ENCODE data around the gene TCEANC2.

Gene TCEANC2

DNA sequence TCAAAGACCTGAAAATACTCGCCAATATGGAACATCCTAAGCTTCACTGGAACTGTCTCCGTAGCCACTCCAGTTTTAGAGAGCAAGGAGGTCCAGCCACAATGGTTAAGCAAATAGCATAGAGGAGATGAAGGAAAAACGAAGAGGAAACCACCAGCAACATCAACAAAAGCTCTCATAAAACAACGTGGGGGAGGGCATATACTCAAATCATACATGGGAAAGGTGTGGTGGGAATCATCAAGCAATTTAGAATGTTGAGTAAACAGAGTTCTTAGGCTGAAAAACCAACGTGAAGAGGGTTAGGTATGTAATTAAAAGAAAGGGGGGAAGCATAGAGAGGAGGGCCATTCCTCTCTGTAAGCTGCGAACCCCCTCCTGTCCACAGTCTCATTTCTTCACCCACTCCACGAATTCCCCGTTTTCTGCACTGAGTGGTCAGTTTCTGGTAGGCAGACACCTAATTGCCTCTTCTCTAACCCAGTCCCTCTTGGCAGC is 1.4 kb upstream of the TCEANC2 start:
- Histone ChIP-seq H3K27me3 (ENCODE audit: insufficient read depth, insufficient read length) (no peaks in the 10 kb centered on the region), H3K4me3 (ENCODE audit: insufficient read length, low read depth) (peak overlapping the region; percentile 98), H3K9me3 (ENCODE audit: insufficient read depth, low read length) (no peaks in the 10 kb centered on the region), H3K9ac (ENCODE audit: insufficient read length, low read depth) (peak overlapping the region; percentile 94), H3K4me1 (ENCODE audit: insufficient read depth, insufficient read length) (no peaks in the 10 kb centered on the region), H3K36me3 (ENCODE audit: insufficient read depth, insufficient read length, low read length) (no peaks in the 10 kb centered on the region)
- no peak for TF ChIP-seq ZNF274 (IDR thresholded peaks at IDR 0.05; ENCODE audit: low read depth, low read length)
- TF ChIP-seq SUZ12 (IDR thresholded peaks at IDR 0.05; ENCODE audit: extremely low read depth, insufficient read depth, insufficient read length) = no peak
- no peak for TF ChIP-seq YY1 (IDR thresholded peaks at IDR 0.05; ENCODE audit: insufficient read depth, insufficient read length)
- DNase-seq (ENCODE audit: low read depth, low spot score) = no peak

DNA sequence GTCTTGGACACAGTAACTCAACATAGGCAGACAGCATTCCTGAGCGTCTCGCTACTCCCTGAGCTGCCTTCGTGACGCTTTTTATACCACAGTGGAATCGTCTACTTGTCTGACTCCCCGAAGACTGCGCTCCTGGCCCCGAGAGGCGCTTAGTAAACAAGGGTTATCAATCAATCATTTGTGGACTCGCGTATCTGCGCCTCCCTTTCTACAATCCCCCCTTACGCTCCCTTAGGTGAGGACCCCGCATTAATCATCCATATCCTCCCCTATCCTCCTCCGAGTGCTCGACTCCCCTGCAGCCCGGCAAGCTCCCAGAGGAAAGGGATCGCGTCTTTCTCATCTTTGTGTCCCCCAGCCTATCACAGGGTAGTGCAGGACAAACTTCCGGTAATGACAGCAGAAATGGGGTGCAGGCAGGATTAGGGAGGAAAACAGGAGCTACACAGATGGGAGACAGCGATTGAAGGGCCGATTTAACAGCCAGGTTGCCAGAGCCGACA is 926 bp upstream of the TCEANC2 start:
- peak; percentile 28 for DNase-seq (ENCODE audit: low read depth, low spot score)
- no peaks in the 10 kb centered on the region for H3K27me3 ChIP-seq (ENCODE audit: insufficient read depth, insufficient read length)
- H3K36me3 ChIP-seq (ENCODE audit: insufficient read depth, insufficient read length, low read length) = peaks cover 3% of the 10 kb centered on the region
- no peaks in the 10 kb centered on the region for H3K9me3 ChIP-seq (ENCODE audit: insufficient read depth, low read length)
- TF ChIP-seq ZNF274 (IDR thresholded peaks at IDR 0.05; ENCODE audit: low read depth, low read length) = no peak
- TF ChIP-seq SUZ12 (IDR thresholded peaks at IDR 0.05; ENCODE audit: extremely low read depth, insufficient read depth, insufficient read length) = no peak
- no peak for TF ChIP-seq YY1 (IDR thresholded peaks at IDR 0.05; ENCODE audit: insufficient read depth, insufficient read length)
- H3K4me3 ChIP-seq (ENCODE audit: insufficient read length, low read depth) = peak overlapping the region; percentile 98
- H3K9ac ChIP-seq (ENCODE audit: insufficient read length, low read depth) = peak overlapping the region; percentile 94
- H3K4me1 ChIP-seq (ENCODE audit: insufficient read depth, insufficient read length) = no peaks in the 10 kb centered on the region

DNA sequence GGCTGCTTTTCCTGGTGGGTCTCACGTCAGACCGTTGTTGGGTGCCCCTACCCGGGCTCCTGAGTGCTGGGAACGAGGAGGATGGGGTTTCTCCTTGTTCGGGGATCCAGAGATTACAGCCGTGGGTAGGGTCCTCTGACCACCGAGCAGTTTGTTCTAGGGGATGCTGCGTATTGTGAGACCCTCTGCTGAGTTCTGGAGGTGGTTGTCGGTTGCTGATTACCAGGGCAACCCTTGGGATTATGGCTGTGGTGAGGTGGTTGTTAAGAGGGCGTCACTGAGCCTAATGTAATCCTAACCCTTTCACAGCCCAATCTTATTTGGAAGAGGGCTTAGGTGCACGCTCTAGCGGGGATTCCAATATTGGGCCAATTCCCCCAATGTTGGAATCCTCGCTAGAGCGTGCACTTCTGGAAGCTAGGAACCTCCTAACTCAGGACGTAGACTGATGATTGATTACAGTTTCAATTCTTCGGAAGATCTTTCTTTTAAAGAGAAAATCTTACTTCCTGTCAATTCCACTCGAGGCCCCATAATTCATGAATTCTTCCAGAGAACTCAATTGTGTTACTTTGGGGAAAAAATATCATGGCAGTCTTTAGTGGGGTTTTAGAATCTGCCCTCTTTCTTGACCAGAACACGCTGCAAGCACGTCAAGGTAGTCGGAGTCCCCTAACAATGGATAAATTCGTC is 483 bp downstream of the TCEANC2 start:
- H3K4me3 ChIP-seq (ENCODE audit: insufficient read length, low read depth) = peak overlapping the region; percentile 98
- H3K9me3 ChIP-seq (ENCODE audit: insufficient read depth, low read length) = no peaks in the 10 kb centered on the region
- H3K27me3 ChIP-seq (ENCODE audit: insufficient read depth, insufficient read length) = no peaks in the 10 kb centered on the region
- peak overlapping the region; percentile 92 for H3K9ac ChIP-seq (ENCODE audit: insufficient read length, low read depth)
- DNase-seq (ENCODE audit: low read depth, low spot score) = peak; percentile 13
- peaks cover 3% of the 10 kb centered on the region for H3K36me3 ChIP-seq (ENCODE audit: insufficient read depth, insufficient read length, low read length)
- no peak for TF ChIP-seq YY1 (IDR thresholded peaks at IDR 0.05; ENCODE audit: insufficient read depth, insufficient read length)
- no peak for TF ChIP-seq SUZ12 (IDR thresholded peaks at IDR 0.05; ENCODE audit: extremely low read depth, insufficient read depth, insufficient read length)
- no peak for TF ChIP-seq ZNF274 (IDR thresholded peaks at IDR 0.05; ENCODE audit: low read depth, low read length)
- H3K4me1 ChIP-seq (ENCODE audit: insufficient read depth, insufficient read length) = no peaks in the 10 kb centered on the region

DNA sequence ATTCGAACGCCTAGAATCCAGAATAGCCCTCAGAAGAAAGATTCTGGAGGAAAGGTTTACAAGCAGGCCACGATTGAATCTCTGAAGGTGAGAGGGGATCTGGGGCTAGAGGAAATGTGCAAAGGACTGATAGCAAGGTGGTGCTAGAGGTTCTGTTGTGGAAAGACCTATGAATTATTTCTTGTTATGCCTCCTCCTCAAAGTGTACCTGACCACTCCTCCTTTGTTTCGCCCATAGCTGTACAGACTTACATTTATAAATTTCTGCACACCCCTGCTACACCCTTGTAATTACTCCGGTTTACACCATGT is 986 bp downstream of the TCEANC2 start:
- TF ChIP-seq SUZ12 (IDR thresholded peaks at IDR 0.05; ENCODE audit: extremely low read depth, insufficient read depth, insufficient read length) = no peak
- no peak for TF ChIP-seq ZNF274 (IDR thresholded peaks at IDR 0.05; ENCODE audit: low read depth, low read length)
- no peak for TF ChIP-seq YY1 (IDR thresholded peaks at IDR 0.05; ENCODE audit: insufficient read depth, insufficient read length)
- H3K9me3 ChIP-seq (ENCODE audit: insufficient read depth, low read length) = no peaks in the 10 kb centered on the region

DNA sequence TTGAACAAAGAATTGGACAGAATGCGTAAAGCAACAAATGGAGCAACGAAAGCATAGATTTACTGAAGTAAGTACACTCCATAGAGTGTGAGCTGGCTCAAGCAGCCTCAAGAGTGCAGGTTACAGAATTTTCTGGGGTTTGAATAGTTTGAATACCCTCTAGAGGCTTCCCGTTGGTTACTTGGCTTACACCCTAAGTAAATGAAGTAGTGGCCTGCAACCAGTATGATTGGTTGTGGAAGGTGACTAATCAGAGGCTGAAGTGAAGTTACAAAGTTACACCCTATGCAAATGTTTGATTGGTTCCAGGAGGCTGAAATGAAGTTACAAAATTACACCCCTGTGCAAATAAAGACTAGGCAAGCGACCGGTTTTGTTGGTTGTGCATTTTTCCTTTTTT is 10.9 kb downstream of the TCEANC2 start:
- no peaks in the 10 kb centered on the region for H3K36me3 ChIP-seq (ENCODE audit: insufficient read depth, insufficient read length, low read length)

More for the DNA sequence above, 986 bp downstream of the TCEANC2 start:
- peaks cover 3% of the 10 kb centered on the region for H3K36me3 ChIP-seq (ENCODE audit: insufficient read depth, insufficient read length, low read length)
- H3K27me3 ChIP-seq (ENCODE audit: insufficient read depth, insufficient read length) = no peaks in the 10 kb centered on the region
- peak overlapping the region; percentile 92 for H3K9ac ChIP-seq (ENCODE audit: insufficient read length, low read depth)
- no peak for DNase-seq (ENCODE audit: low read depth, low spot score)
- H3K4me1 ChIP-seq (ENCODE audit: insufficient read depth, insufficient read length) = no peaks in the 10 kb centered on the region
- peak overlapping the region; percentile 98 for H3K4me3 ChIP-seq (ENCODE audit: insufficient read length, low read depth)

DNA sequence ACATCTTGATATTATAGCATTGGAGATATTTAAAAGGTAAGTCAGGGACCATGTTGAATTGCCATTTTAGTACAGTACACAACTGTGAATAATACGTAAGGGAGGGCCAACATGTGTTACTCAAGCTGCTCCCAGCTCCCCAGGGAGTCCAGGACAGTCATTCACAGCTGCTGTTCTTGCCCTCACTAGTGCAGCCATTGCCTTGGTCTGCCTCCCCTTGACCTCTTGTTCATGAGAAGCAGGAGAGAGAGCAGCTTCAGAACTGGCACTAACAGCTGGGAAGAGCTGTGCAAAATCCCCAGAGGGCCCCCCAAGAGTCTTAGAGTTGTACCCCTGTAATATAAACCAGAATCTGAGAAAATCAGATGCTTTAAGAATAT is 16.4 kb downstream of the TCEANC2 start:
- Histone ChIP-seq H3K9me3 (ENCODE audit: insufficient read depth, low read length) (peaks cover 9% of the 10 kb centered on the region), H3K36me3 (ENCODE audit: insufficient read depth, insufficient read length, low read length) (peaks cover 17% of the 10 kb centered on the region), H3K9ac (ENCODE audit: insufficient read length, low read depth) (no peak overlapping the region), H3K4me1 (ENCODE audit: insufficient read depth, insufficient read length) (peaks cover 3% of the 10 kb centered on the region), H3K27me3 (ENCODE audit: insufficient read depth, insufficient read length) (no peaks in the 10 kb centered on the region), H3K4me3 (ENCODE audit: insufficient read length, low read depth) (no peak overlapping the region)
- TF ChIP-seq SUZ12 (IDR thresholded peaks at IDR 0.05; ENCODE audit: extremely low read depth, insufficient read depth, insufficient read length) (no peak), ZNF274 (IDR thresholded peaks at IDR 0.05; ENCODE audit: low read depth, low read length) (no peak), YY1 (IDR thresholded peaks at IDR 0.05; ENCODE audit: insufficient read depth, insufficient read length) (no peak)
- no peak for DNase-seq (ENCODE audit: low read depth, low spot score)

More for the DNA sequence above, 10.9 kb downstream of the TCEANC2 start:
- Histone ChIP-seq H3K9me3 (ENCODE audit: insufficient read depth, low read length) (no peaks in the 10 kb centered on the region), H3K9ac (ENCODE audit: insufficient read length, low read depth) (no peak overlapping the region), H3K27me3 (ENCODE audit: insufficient read depth, insufficient read length) (no peaks in the 10 kb centered on the region), H3K4me1 (ENCODE audit: insufficient read depth, insufficient read length) (no peaks in the 10 kb centered on the region), H3K4me3 (ENCODE audit: insufficient read length, low read depth) (no peak overlapping the region)
- TF ChIP-seq YY1 (IDR thresholded peaks at IDR 0.05; ENCODE audit: insufficient read depth, insufficient read length) (no peak), SUZ12 (IDR thresholded peaks at IDR 0.05; ENCODE audit: extremely low read depth, insufficient read depth, insufficient read length) (no peak), ZNF274 (IDR thresholded peaks at IDR 0.05; ENCODE audit: low read depth, low read length) (no peak)
- DNase-seq (ENCODE audit: low read depth, low spot score) = no peak

DNA sequence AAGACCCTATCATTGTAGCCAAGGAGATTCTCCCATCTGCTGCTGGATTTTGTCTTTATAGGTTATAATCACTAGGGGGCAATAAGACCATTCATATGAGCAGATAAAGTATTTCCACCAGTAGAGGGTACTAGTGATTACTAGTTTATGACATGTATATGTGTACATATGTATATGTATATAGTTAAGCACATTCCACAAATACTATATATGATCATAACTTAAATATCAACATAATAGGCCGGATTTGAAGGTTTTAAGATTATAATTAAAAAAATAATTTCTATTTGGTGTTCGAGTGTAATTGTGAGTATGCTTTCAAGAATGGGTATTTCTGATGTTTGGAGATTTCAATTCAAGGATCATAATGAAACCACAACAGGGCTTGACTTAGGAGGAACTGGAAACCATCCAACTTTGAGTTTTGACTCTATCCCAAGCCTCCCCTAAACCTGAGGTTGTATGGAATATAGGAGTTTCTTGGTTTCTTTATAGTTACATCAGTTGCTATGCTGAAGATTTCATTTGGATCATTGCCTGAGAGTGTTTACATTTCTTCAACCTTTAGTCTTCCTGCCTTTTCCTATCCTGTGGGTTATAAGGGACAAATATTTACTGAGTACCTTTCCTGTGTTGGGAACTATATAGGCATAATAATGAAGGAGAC is 16.9 kb downstream of the TCEANC2 start:
- Histone ChIP-seq H3K27me3 (ENCODE audit: insufficient read depth, insufficient read length) (no peaks in the 10 kb centered on the region), H3K4me1 (ENCODE audit: insufficient read depth, insufficient read length) (peaks cover 3% of the 10 kb centered on the region), H3K9ac (ENCODE audit: insufficient read length, low read depth) (no peak overlapping the region), H3K36me3 (ENCODE audit: insufficient read depth, insufficient read length, low read length) (peaks cover 17% of the 10 kb centered on the region), H3K9me3 (ENCODE audit: insufficient read depth, low read length) (peaks cover 9% of the 10 kb centered on the region), H3K4me3 (ENCODE audit: insufficient read length, low read depth) (no peak overlapping the region)
- DNase-seq (ENCODE audit: low read depth, low spot score) = no peak
- TF ChIP-seq SUZ12 (IDR thresholded peaks at IDR 0.05; ENCODE audit: extremely low read depth, insufficient read depth, insufficient read length) (no peak), ZNF274 (IDR thresholded peaks at IDR 0.05; ENCODE audit: low read depth, low read length) (no peak), YY1 (IDR thresholded peaks at IDR 0.05; ENCODE audit: insufficient read depth, insufficient read length) (no peak)

All from NT2/D1 (cell line).